Stimulated activated CD8-positive, alpha-beta memory T cell treated with anti-CD3 and anti-CD28 coated beads, Interleukin-7, amount 100 ng/mL, for 1 hour (primary cell): ENCODE data around the gene CCT5.
"Not testable (repeated sequence)": the region's sequence is repeated elsewhere in the genome, so short reads cannot be mapped to it uniquely, and the experiment has no call there.

Experiments
- DNase-seq, 2 donors: peaks; one replicate each; pipeline ENCODE4 v3.0.0-alpha.2; 2020; ENCODE audit warnings: low read depth in 2 of 2

Gene CCT5

GRCh38 chr5:10276691-10277090, 26.6 kb downstream of the CCT5 start:
- no peak for DNase-seq

- DNase-seq, result no peak
These were observed 27.9 kb downstream of the CCT5 start for GRCh38 chr5:10277773-10278630.

- no peak for DNase-seq
These were observed 28.7 kb downstream of the CCT5 start for GRCh38 chr5:10278658-10279279.

GRCh38 chr5:10279328-10279727, 29.2 kb downstream of the CCT5 start:
- no peak for DNase-seq

- no peak for DNase-seq
These were observed 30.0 kb downstream of the CCT5 start for GRCh38 chr5:10279925-10280720.

GRCh38 chr5:10283927-10284635, 34.0 kb downstream of the CCT5 start:
- peak; percentile 56 to 65 for DNase-seq

GRCh38 chr5:10285362-10285761, 35.3 kb downstream of the CCT5 start:
- not testable (repeated sequence) for DNase-seq

- DNase-seq, result no peak
These were observed 36.2 kb downstream of the CCT5 start for GRCh38 chr5:10286162-10286861.

- no peak for DNase-seq
These were observed 36.8 kb downstream of the CCT5 start for GRCh38 chr5:10286862-10287227.

- DNase-seq, result no peak
These were observed 38.6 kb downstream of the CCT5 start for GRCh38 chr5:10288592-10289219.

GRCh38 chr5:10289353-10289752, 39.3 kb downstream of the CCT5 start:
- DNase-seq, result no peak

GRCh38 chr5:10289991-10290390, 39.9 kb downstream of the CCT5 start:
- no peak for DNase-seq

GRCh38 chr5:10290438-10290837, 40.4 kb downstream of the CCT5 start:
- no peak for DNase-seq

- no peak for DNase-seq
These were observed 41.7 kb downstream of the CCT5 start for GRCh38 chr5:10291692-10292339.

- no peak for DNase-seq
These were observed 44.0 kb downstream of the CCT5 start for GRCh38 chr5:10293907-10294662.

GRCh38 chr5:10295619-10296326, 45.7 kb downstream of the CCT5 start:
- DNase-seq, result no peak

GRCh38 chr5:10297646-10298204, 47.6 kb downstream of the CCT5 start:
- DNase-seq, result no peak

GRCh38 chr5:10300246-10300645, 50.2 kb downstream of the CCT5 start:
- no peak for DNase-seq

GRCh38 chr5:10301266-10301665, 51.2 kb downstream of the CCT5 start:
- no peak for DNase-seq
